ENCODE results near the gene GSPT2.
"Not testable (repeated sequence)": the region's sequence is repeated elsewhere in the genome, so short reads cannot be mapped to it uniquely, and the experiment has no call there.

The GSPT2 gene

DNA sequence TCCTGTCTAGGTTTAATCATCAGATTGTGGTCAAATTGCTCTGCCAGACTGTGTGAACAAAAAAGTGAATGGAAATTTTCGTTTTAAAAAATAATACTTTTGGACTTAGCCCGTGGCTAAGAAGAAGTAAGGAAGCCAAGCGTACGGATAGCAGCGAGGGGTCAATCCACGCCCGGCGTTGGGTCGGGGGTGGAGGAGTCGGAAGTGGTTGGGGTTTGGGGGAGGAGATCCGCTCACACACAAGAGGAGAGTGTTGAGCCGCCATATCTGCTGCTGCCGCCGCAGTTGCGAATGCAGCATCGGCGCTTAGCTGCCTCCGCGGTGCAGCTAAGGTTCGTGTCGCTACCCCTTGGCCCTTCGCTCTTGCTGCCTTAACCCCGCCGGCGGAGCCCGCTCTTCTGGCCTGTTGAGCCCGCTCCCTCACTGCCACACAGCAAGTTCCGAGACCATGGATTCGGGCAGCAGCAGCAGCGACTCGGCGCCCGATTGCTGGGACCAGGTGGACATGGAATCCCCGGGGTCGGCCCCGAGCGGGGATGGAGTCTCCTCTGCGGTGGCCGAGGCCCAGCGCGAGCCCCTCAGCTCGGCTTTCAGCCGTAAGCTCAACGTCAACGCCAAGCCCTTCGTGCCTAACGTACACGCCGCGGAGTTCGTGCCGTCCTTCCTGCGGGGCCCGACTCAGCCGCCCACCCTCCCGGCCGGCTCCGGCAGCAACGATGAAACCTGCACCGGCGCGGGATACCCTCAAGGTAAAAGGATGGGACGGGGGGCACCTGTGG, at the start of gene GSPT2:
Gene GSPT2 (plus strand): TSS at position 264 of the 779 bp plus-strand sequence. CDS start 185 bp downstream, at position 449.
- DNase-seq, result peak; percentile 53

DNA sequence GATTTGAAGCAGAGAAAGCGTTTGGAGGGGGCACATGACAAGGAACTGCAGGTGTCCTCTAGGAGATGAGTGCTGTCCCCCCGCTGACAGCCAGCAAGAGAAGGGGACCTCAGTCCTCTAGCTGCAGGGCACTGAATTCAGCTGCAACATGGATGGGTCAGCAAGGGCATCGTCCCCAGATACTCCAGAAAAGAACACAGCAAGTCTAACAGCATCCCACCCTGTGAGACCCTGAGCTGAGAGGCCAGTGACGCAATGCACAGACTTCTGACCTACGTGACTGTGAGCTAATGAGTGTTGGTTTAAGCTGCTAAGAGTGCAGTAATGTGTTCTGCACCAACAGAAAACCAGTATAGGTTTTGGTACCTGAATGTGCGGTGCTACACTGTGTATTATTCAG, 49.0 kb upstream of the GSPT2 start:
- DNase-seq, result no peak

DNA sequence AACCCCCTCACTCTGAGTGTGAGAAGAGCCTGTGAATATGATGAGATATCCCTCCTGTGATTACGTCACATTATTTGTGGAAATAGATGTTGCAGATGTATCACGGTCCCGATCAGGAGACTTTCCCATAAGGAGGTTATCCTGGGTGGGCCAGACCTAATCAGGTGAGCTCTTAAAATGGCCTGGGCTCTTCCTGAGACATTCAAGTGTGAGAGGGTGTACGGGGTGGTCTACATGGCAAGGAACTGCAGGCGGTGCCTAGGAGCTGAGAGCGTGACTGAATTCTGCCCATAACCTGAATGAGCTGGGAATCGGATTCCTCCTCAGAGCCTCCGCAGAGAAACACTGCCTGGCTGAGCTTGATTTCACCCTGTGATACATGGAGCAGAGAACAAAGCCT, 45.8 kb upstream of the GSPT2 start:
- no peak for DNase-seq

DNA sequence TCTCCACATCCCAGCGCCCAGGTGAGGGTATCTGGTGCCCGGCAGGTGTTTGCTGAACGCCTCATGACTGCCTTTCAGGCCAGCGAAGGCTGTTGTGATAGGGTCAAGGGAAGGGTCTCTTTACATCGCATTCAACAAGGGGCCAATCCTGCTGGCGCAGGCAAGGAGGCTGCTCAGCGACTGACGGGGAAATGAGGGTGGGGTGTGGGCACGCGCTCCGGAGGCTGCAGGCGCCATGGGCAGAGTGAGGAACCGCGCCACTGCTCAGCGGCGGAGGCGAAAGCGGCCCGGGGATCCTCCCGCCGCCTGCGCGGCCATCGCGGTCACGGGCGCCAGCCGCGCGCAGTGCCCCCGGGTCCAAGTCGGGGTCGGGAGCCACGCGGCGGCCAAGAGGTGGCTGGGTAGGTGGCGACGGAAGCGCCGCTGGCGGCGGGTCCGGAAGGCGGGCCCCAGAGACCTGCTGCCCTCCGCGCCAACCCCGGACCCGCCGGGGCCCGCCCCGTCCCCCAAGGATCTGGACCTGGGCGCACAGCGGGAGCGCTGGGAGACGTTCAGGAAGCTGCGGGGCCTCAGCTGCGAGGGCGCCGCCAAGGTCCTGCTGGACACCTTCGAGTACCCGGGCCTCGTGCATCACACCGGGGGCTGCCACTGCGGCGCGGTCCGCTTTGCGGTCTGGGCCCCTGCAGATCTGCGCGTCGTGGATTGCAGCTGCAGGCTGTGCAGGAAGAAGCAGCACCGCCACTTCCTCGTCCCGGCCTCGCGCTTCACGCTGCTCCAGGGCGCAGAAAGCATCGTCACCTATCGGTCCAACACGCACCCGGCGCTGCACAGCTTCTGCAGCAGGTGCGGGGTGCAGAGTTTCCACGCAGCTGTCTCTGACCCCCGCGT, 32.7 kb upstream of the GSPT2 start, which contains the start of gene CENPVL1:
Gene CENPVL1 (plus strand): TSS at position 236 of the 888 bp plus-strand sequence. CDS start 0 bp downstream, at position 236.
- DNase-seq, result not testable (repeated sequence)

DNA sequence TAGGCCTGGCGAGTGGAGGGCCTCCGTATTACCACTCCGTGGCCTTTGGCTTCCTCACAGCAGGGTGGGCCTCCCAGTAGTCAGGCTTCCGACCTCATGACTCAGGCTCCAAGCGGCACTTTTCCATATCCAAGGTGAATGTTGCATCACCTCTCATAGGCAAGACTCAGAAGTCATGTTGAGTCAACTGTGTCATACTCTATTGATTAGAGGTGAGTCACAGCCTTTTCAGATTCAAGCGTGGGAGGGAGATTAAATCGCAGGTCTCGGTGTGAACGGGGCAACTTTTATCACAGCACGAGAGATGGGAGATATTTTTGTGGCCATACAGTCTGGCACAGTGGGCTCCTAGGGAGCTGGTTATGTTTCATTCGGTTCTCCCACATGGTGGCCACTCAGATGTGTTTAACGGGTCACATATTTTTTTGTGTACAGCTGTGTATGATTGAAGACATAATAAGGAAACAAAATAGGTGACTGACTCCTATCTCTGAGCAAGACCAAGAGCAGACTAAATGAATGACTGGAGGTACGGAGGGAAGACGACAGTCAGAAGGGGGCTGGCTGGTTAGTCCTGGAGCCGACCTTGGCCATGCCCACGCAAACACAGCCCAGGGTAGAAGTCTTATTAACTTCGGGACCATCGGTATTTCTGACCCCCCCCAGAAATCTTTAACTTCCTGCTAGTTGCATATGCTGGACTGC, 30.1 kb upstream of the GSPT2 start:
- not testable (repeated sequence) for DNase-seq

DNA sequence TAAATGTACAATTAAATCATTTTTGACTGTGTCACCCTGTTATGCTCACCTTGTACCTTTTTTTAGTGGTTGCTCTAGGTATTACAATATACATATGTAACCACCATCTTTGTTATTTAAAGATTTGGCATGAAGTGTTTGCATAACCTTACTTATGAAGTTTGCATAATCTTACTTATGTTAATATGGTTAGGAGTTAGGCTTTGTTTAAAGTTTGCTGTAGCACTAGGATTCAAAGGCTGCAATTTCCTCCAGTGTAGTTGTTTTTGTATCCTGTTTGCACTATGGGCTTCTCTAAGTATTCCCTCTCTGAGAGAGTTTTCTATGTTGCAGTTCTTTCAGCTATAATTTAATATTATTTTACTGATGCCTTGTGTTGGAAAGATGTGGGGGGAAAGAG, 15.0 kb upstream of the GSPT2 start:
- no peak for DNase-seq

DNA sequence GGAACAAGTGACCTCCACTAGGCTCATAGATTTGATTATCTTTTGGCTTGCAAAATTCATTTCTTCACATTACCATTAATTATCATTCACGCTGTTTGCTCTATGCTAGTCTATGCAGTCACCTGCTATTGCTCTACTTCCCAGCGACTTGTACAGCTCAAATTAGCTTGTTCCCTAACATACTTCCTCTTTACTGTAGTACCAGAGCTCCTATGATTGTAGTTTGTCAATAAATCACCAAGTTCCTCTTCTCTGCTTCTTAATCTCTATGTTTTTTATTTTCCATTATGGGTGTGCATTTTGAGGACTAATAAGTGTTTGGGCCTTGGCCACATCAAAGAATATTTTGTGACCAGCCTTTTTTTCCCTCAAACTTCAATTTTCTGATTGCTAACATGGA, 6.2 kb upstream of the GSPT2 start:
- DNase-seq, result peak; percentile 67

DNA sequence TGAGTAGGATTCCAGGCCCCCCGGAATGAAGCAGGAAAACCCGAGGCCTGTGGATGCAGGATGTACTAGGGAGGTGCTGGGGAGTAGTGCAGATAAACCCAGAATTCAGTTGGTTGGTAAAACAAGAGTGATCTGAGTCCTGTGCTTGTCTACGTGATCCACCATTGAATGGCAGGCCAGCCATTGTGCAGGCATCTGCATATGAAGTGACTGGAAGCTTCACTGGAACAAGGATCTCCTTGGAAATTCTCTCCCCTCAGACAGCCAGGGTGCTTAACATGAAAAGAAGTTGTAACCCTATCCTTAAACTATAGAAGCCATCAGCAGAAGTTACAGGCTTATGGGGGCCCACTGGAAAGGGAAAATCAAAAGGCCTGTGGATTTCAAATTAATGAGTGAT, 656 bp upstream of the GSPT2 start:
- no peak for DNase-seq

DNA sequence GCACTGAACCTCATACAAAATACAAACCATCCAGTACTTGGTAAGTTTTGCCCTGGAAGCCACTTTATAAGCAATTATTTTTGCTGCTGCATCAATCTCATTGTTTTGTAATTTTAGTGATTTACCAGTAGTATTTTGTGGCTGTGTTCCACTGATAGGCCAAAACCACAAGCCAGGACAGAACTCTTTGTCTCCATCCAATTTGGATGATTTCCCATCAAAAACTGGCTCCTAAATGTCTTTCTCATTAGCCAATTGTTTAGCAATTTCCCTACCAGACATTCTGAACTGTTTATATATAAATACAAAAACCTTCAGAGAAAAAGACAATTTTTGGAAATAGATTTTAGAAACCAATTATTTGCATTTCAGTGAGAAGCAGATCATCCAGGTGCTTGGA, 4.4 kb downstream of the GSPT2 start:
- DNase-seq, result no peak

DNA sequence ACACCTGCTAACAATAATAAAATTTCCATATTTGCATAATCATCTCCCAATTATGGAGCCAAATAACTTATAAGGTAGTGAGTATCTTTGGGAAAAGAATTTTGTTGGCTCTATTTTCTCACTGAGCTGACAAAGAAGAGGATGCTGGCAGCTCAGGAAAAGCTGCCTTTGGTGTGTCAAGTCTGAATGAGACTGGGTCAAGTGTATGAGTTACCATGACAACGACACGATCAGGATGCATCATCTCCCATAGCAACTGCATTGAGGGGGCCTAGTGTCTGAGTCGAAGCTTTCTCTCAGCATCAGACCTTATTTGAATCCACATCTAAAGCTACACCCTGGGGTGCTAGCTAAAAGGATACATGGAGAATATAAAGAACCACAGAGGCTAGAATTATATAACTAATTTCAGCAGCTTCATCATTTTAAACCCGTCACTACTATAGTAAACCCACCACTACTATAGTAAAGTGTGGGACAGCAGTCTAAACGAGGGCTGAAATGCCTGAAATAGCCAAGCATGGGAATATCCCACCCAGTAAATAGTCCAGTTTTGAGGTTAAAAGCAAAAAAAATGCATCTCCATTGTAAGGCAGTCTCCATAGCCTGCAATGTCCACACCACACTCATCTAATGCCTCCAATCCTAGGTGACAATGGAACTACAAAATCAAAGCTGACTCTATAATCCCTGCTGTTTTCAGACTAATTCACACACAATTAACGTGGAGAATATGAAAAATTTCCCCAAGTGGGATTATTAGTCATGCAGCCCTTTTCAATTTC, 16.0 kb downstream of the GSPT2 start:
- DNase-seq, result no peak

DNA sequence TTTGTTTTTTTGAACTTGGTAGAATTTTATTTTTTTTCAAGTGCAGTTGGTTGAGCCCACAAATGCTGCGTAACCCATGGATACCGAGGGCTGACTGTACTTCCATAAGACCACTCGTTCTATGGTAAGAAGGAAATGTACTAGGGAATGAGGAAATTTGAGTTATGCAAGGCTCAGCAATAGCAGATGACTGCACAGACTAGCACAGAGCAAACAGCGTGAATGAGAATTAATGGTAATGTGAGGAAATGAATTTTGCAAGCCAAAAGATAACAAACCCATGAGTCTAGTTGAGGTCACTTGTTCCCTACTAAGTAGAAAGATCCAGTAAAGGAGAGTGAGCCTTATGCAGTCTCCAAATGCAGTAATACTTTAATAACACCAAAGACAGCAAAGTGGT, 17.4 kb downstream of the GSPT2 start:
- no peak for DNase-seq

DNA sequence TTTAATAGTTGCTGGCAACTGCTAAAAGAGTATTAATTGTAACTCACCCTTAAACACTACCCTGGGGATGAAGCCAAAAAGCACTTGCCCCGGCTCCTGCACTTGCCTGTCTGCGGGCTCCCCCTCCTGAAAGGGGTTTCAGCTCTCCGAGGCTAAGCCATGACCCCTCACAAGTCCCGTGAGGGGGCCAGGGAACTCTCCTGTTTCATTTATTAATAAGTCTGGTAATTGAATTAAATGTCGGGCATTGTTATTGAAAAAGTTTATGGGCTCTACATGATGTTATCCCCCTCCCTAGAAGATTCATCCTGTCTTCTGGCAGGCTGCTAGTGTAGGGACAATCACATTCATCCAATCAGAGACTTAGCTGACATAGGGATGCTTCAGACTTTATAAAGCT, 23.3 kb downstream of the GSPT2 start:
- DNase-seq, result no peak

DNA sequence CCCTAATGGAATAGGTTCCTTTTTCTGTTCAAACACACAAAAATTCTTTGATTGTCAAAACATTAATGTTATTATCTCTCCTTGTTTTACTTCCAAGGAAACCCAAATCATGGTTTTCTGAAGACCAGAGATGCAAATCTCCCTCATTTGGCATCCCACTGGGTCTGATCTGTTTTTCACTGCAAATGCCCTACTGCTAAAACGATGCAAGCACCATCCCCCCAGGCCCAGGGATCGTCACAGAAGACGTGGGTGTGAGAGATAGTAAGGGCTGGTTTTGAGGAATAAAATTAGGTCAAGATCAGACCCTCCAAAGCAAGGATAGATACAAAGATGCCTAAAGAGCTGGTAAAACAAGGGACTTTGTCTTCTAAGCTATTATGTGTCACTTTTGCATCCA, 33.6 kb downstream of the GSPT2 start:
- DNase-seq, result no peak

DNA sequence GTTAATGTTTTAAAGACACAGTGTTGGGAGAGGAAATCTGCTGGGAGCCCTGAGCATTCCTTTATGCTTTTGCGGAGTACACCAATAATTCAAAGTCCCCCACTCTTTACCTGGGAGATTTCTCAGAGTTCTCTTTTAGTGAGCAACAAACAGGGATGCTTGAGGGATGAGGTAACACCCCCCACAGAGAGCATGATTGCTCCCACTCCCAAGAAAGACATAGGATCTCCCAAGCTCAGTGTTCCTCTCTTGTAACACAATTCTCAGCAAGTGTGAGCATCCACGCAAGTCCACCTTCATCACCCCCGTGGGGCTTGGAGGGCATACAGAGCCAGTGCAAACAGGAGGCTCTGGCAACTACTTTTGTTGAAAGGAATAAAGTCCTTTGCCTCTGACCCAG, 36.1 kb downstream of the GSPT2 start:
- DNase-seq, result no peak

DNA sequence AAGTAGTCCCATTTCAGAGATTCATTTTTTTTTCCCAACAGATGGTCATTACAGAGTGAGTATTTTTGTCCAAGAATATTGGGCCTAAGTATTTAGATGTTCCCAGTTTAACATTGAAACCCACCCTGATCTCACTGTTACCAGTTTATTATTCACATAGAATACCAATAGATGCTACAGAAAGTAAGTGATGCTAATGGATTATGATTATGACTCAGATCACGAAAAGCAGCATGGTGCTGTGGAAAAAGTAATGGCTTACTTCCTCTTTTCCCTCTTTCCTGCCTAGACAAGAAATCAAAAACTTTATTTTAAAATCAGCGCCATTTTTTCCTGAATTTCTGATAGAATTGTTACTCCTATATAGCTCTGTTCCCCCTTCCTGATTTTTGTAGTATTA, 51.9 kb downstream of the GSPT2 start:
- DNase-seq, result no peak
